ENCODE results near the gene DCTN3.

DCTN3 gene

DNA sequence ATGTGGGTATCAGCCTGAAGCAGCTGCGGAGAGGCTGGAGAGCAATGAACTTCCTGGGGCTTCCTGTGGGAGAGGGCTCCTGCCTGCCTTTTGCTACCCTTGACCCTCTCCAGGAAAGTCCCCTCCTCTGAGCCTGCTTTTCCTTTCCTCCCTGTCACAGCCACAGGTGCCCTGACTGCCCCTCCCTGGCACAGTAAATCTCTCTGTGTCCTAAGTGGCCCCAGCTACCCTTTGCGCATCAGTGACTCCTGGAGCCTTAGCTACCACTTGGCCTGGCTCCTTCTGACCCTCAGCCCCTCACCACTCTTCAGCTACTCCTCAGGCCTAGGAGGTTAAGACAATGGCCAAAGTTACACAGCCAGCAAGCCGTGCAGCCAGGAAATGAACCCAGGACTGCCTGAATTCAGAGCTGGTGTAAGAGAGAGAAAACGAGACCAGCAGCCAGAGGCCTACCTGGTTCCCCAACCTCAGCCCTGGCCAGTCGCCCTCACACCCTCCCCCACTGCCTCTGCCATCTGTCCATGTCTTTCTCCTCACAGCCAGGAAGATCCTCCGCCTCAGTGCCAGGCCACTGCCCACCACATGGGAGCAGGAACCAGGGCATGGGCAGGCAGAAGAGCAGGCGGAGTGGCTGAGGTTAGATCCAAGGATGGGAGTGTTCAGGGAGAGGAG is 49.4 kb downstream of the DCTN3 start:
- no peak for DNase-seq

GRCh38 chr9:34570376-34570775 is 49.9 kb downstream of the DCTN3 start:
- DNase-seq = no peak

- DNase-seq = no peak
These were observed 51.5 kb downstream of the DCTN3 start for GRCh38 chr9:34568774-34569173.

DNA sequence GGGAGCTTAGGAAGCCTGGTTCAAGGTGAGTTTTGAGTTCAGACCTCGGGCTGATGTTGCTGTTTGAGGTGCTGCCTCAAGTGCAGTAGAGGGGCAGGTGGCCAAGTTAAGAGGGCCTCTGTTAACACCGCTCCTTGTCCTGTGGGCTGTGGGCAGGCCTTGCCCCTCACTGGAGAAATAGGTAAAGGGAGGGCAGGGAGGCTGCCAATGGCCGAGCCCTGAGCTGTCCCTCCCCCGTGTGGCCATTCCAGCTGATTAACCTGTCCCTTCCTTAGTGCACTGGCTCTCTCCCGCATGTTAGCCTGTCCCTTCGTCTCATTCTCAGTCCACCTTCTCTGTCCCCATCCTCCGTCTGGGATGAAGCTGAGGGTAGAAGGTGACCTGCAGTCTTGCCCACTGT is 52.2 kb downstream of the DCTN3 start:
- no peak for DNase-seq

DNA sequence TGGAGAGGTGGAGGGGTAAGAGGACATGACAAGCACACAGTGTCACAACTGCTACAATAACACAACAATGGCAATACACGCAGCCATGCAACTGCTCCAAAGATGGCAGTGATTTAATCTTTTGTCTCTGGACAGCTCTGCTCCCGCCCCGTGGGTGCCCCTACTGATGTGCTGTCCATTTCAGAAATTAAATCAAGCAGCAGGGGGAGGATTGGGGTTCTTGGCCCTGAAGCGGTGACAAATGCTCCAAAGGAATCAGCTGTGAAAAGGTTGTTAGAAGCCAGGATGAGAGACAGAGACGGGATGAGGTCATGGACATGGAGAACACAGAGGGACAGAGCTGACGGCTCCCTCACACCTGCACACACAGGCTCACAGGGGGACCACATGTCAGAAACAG is 53.3 kb downstream of the DCTN3 start:
- no peak for DNase-seq

GRCh38 chr9:34566322-34566721 is 54.0 kb downstream of the DCTN3 start:
- DNase-seq = no peak

GRCh38 chr9:34565856-34566255 is 54.4 kb downstream of the DCTN3 start:
- DNase-seq = no peak

- DNase-seq = no peak
These were observed 55.7 kb downstream of the DCTN3 start for GRCh38 chr9:34564617-34565016.

All from Kasumi-1 (cell line).